GM19043 (cell line): ENCODE data around the gene ATP10B.

Source experiments
- ATAC-seq: cut with Tn5 transposase; IDR thresholded peaks from one replicate; pipeline ENCODE4 v1.9.1; 2021; ENCODE audit warnings: low read depth; ENCODE audit not compliant: unreplicated experiment

ATP10B gene

DNA sequence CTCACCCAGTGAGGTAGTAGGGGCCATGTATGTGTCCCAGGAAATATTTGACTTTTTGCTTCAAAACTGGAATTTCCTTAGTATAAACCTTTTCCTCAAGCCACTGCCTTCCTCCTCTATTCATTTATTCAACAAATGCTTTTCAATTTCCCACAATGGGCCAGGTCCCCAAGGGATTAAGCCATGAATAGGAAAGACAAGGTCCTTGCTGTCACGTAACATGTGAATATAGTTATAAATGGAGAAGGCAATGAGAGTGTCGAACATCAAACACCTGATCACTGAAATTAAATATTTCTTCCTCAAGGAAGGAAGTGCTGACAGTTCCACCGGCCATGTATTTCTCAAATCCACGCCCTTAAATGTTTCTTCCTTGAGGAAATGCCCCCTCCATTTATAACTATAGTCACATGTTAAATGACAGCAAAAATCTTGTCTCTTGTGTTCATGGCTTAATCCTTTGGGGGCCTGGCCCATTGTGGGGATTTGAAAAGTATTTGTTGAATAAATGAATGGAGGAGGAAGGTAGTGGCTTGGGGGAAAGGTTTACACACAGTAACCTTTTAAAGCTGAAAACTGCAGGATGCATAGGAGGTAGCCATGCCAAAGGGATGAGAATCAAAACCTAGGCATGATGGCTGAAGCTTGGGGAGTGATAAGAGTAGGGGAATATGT, 284.8 kb downstream of the ATP10B start:
- ATAC-seq = no peak

DNA sequence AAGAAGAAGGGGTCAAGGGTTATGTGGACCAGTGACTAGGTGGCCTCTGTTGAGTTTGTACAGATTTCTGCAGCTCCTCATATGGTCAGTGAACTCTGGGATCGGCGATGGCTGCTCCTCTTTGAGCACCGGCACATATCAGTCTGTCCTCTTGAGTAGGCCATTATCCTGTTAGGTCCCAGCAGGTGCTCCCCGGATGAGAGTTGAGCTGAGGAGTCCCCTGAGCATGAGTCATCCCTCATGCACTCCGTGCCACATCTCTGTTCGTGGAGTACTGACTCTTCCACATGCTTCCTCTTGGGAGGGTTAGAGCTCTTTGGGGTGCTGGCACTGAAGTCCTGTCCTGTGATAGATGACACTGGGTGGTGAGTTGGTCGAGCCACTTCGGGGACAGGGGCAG, 286.6 kb downstream of the ATP10B start:
- no peak for ATAC-seq

DNA sequence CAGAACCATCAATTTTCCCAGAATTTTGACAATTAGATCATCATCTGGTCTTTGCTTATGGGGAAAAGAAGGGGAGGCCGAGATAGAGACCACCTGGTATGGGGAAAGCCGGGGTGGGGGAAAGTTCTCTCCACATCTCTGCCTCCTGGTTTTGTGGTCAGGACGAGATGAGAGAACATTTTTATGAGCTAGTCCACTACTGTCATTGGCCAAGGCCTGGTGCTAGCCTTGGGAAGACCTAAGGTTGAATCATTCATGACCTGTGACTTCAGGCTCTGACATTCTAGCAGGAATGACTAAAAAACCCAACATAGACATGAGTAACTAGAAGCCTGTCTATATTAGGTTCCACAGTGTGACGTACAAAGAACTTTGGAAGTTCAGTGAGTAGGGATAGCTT, 295.2 kb downstream of the ATP10B start:
- no peak for ATAC-seq

DNA sequence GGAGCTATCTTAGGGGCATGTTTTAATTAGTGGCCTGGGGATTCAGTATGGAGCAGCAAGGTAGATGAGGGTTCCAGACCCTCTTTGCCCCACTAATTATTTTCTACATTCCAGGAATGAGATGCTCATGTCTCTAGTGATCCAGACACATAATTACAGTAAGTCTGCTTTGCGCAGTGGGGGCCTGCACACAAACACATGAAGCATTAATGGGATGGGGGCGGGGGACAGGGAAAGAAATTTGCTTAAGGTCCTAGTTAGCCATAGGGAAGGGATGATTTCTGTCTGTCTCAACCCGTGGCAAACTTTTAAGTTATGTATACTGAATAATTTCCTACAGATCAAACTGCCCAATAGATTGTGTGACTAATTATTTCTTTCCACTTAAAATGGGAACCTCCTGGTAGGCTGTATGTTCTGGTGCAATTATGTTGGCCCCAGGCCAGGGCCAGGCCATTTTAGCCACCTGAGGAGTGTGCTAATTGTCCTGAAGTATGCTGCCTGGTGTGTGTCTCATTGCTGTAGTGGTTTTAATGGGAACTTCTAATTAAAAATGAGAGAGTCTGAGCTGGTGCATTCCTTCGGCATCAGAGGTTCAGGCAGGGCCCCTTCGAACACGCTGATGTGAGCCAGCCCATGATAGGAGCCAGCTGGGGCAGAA, 295.9 kb downstream of the ATP10B start:
- no peak for ATAC-seq

DNA sequence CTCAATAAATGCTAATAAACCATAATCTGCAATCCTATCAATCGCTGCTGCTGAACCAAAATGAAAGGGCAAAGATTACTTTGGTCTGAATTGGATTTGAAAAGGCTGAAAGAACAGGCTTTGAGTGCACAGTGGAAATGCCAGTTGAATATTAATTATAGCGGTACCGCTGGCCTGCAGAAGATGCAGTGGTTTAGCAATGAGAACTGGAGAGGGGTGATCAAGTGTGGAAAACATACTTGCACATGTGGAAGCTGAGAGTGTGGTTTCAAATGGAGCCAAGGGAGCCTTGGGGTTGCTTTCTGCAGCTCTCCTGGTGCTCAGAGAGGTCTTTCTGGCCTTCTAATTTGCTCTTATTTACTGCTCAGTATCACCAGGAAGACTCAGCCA, 296.4 kb downstream of the ATP10B start:
- no peak for ATAC-seq

DNA sequence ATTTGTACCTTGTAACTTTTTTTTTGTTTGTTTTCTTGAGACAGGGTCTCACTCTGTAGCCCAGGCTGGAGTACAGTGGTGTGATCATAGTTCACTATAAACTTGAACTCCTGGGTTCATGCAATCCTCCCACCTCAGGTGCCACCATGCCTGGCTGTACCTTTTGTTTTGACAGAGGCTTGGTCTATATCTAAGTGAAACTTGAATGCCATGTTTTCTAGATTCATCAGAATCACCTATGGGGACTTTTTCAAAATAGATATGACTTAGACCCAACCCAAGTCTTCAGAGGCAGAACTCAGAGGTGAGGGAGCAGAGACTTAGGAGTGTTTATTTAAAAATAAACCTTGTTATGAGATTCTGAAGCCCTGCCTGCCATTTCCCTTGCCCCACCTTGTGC, 301.9 kb downstream of the ATP10B start:
- ATAC-seq = no peak

DNA sequence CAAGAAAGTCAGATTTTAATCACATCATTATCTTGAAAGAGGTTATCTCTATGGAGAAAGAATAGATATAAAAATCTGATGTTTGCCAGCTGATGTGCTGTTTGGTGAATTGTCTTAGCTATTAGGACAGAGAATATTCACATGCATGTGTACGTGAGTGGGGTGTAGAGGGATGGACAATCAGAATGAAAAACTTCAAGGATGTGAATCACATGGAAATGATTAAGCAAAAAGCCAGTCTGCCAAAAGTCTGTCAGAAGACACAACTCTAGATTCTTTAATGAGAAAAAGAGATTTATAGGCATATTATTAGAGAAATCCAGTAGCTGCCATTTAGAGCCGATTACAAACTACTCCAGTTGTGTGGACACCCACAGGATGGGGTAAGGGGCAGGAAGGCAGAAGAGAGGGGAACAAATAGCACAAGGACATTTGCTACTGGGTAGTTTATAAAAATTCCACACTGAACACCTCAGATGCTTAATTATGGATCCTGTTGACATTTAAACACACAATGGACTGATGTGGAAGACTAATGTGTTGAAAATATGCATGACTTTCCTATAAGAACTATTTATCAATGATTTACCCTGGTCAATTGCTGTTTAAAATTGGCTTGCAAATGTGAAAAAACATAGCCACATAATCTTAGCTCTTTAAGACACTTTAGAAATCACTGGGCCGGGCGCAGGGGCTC, 302.9 kb downstream of the ATP10B start:
- ATAC-seq = no peak

DNA sequence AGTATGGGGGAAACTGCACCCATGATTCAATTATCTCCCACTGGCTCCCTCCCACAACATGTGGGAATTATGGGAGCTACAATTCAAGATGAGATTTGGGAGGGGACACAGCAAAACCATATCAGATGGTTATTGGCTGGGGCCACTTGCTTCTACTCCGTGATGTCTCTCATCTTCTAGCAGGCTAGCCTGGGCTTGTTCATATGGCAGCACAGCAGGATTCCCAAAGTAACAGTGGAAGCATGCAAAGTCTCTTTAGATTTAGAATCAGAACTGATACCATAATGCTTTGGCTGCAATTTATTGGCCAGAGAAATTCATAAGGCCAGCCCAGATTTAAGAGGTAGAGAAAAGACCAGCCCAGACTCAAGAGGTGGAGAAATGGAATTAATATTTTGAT, 304.1 kb downstream of the ATP10B start:
- no peak for ATAC-seq

DNA sequence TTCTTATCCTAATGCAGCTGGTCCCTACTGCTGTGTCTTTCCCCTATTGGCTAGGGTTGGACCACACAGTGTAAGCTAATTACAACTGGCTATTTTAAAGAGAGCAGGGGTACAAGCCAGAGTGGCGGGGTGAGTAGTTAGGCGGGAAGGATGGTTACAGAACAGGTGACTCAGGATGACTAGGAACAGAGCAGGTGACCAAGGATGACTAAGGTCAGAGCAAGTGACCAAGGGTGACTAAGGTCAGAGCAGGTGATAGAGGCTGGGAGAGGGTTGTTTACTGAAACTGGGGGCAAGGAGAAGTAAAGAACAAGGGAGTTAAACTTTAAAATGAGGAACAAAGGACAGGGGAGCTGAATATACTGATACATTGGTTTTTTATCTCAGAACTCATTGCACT, 304.9 kb downstream of the ATP10B start:
- ATAC-seq = no peak

DNA sequence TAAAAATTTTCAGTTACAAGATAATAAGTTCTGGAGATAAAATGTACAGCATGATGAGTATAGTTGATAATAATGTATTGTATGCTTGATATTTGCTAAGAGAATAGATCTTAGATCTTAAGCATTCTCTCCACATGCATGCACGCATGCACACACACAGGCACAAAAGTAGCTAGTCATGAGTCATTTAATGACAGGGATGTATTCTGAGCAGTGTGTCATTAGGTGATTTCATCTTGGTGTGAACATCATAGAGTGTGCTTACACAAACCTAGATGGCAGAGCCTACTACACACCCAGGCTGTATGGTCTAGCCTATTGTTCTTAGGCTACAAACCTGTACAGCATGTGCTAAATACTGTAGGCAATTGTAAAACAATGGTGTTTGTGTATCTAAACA, 306.2 kb downstream of the ATP10B start:
- no peak for ATAC-seq

DNA sequence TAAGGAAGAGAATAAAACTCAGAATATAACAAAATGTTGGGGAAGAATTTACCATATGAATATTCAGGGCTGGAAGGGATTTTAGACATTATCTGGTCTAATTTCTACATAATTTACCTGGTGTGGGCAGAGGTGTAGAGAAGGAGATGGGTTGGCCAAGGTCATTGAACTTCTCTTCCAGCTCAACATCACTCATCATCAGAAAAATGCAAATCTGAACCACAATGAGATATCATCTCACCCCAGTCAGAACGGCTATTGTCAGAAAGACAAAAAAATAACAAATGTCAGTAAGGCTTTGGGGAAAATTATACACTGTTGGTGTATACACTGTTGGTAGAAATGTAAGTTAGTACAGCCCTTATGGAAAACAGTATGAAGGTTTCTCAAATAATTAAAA, 308.6 kb downstream of the ATP10B start:
- no peak for ATAC-seq

DNA sequence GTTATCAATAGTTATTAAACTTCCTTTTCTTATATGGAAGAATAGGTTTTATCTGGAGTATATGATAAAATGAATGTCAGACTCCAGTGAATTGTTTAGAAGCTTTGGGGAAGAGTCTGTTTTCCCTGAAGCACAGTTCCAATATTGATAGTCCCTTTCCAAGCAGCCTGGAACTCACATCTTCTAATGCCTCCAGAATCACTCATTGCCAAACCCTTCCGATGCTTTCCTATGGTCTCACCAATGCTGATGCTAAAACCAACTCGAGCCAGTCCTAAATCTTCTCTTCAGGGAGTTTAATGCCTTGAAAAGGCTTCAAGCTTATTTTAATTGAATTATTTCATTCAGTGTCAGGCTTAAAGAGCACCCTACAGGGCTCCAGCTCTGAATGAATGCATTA, 309.2 kb downstream of the ATP10B start:
- ATAC-seq = no peak

DNA sequence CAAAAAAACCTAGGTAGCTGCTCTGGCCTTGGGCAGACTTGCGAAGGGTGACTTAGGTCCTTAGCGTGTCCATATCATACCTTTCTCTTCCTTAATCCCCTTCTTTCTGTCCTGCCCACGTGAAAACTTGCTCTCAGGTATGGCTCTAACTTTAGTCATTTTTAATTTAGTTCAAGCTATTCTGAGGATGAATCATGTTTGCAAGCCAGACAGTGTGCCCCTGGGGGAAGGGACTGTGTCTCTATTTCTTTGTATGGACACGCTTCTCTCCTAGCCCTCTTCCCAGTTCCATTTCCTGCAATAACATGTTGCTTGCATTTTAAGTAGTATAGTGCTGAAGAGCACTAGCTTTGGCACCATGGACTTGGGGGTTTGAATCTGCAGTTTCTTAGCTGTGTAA, 309.7 kb downstream of the ATP10B start:
- ATAC-seq = no peak

DNA sequence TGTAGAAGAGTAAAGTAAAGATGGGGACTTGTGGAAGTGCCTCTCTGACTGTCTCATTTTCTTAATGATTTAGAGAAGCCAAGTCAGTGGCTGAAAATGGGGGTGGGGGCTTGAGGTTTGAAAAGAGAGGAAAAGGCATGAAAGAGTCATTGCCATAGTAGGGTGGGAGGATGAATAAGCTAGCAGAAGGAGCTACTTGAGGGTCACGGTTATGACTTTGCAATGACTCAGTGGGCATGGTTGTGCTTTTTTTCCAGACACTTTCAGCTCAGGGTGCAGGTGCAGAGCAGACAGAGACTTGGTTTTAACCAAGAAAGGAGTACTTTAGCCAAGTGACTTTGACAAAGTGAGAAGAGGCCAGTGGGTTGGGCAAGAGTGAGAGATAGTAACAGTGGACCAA, 312.6 kb downstream of the ATP10B start:
- ATAC-seq = peak; percentile 53

DNA sequence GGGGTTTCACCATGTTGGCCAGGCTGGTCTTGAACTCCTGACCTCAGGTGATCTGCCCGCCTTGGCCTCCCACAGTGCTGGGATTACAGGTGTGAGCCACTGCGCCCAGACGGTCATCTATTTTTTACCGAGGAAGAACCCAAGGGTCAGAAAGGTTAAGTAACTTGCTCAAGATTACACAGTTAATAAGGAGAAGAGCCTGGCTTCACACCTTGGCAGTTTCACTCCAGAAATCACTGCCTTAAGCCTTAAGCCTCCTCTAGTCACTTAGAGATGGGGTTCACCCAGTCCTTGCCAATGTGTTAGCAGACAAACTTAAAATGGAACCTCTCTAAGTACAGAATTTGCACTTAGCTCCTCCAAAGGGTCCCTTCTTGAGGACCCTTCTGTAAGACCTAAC, 314.1 kb downstream of the ATP10B start:
- ATAC-seq = no peak

DNA sequence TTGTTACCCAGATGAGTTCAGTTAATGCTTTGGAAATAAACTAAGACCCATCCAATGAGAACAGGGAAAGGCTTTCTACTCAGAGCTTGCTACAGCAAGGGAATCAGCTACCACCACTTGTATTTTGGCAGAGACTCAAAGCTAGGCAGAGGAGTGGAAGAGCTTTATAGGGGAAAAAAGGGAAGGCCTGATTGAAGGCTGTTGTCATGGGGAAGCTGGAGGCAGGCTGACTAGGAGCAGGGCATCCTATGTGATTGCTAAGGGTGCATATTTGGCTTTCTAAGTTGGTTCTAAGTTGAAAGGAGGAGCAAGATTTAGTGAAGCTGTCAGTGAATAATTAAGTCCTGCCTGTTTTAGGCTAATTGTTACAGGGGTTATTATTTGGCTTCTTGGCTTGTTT, 314.9 kb downstream of the ATP10B start:
- no peak for ATAC-seq

DNA sequence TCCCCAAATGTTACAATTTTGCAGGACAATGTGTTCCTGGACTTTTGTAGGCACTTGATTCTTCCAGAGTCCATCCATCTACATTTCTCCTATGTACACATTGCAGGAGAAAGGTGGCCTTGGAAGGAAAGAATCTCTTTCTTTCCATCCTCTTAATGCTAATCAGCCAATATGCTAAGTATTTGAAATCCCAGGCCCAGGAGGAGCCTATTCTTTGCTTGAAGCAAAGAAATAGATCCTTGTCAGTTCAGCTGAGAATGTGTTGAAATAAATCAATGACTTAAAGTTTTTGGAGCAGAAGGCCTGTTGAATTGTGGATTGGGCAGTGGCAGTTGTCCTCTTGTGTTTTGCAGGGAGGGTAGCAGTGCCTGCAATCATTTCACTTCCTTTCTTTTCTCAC, 317.1 kb downstream of the ATP10B start:
- no peak for ATAC-seq

DNA sequence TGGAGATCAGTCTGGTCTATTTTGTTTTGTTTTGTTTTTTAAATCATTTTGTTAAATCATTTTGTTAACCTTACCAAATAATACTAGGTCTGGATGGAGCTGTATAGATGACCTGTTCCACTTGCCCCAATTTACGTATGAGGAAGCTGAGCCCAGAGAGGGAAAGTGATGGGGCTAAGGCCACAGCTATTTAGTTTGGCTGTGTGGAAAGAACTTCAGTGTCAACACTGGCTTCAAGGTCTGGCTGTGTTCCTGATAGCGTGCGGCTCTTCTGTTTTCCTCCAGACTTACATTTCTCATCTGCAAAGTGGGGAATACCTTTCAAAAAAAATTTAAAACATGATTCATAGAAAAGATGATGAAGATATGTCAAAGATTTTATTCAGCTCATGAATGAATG, 317.9 kb downstream of the ATP10B start:
- no peak for ATAC-seq

DNA sequence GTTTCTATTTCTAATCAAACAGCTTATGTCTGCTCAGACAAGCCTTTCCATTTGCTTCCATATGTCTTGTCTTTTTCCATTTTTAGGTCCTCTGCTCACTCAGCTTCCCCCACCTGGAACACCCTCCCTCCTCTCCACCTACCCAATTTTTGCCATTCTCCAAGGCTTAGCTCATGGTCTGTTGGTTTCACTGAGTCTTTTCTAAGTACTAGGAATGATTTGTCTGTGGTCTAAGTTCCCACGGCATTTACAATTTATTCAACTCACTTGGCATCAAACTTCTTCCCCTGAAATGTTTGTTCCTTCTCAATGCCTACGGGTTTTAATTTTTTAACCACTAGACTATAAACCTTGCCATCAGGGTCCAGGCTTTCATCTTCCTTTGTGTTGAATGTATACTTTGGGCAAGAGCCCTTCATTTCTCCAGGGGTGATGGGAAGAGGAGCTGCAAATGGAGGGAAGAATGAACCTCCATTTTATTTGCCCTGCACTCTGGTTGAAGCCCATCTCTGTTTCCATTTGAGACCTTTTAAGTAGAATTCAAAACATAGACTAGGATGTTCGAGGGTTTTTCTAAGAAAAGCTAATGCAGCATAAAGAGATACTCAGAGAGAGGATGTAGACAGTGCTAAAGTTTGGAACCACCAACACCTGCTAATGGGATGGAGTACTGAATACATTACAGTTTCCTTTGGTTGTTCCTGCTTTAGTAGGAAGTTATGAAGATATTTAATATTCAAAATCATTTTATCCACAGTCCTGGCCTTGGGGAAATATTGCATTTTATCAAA, 326.3 kb downstream of the ATP10B start:
- no peak for ATAC-seq

DNA sequence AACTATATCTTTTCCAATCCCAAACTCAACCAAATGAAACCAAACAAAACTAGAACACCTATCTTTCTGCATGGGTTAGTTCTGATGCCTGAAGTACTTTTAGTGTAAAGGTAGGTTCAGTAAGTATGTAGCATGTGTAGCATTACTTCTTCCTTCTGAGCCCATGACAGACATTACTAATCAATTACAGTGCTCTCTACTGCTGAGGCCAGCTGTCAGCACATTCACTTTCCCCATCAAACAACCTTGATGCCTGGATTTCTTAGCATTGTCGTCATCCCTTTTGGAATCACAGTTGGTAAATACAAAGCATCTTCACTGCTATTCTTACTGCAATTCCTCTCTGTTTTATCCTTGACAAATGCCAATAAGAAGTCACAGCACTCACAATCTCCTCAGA, 327.2 kb downstream of the ATP10B start:
- no peak for ATAC-seq

DNA sequence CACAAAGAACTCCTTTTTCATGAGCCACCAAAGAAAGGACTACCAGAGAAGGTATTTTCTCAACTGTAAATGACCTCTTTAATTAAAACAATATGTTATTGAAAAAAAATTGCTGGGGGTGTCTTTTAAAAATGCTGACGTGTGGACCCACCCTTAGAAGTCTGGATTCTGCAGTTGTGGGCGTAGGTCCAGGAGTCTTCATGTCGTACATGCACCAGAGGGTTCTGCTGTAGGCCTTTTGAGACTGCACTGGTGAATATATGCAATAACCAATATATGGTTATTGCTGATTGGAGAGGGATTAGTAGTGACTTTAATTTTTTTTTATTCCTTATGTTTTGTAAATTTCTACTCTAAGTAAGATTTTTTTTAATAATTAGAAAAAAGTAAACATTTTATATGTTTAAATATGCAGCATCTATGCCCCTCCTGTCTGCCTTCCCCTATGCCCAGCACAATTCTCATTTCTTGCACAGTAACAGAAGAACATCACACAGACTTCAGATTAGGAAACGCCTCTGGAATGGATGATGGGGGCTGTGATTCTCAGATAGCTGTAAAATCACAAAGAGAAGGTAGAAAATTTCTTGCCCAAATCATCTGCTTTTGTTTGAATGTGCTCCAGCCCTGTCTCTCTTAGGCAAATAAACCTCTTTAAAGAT, 328.4 kb downstream of the ATP10B start:
- no peak for ATAC-seq
